HK-2 (cell line): ENCODE data around the gene TRDN.
"Not testable (repeated sequence)": the region's sequence is repeated elsewhere in the genome, so short reads cannot be mapped to it uniquely, and the experiment has no call there.

ENCODE experiments used
- DNase-seq: peaks from one replicate; pipeline ENCODE4 v3.0.0-alpha.2; 2018; ENCODE audit not compliant: unreplicated experiment

Gene TRDN

DNA sequence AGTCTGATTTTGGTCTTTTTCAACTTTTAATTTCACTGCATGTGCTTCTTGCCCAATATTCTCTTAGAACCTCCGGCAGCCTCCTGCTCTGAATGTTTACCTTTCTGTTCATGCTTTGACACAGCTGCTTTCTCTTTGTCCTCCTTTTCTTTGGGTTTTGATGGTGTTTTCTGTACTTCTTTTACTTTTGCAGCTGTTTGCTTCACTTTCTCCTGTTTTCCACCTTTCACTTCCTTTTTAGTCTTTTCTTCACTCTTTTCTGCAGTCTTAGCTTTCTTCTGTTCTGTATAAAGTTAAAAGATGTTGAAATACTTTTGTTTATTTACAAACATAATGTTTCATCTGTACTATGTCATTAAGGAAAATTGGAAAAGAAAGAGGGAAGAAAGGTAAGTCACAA, 133.1 kb downstream of the TRDN start:
- DNase-seq: no peak

DNA sequence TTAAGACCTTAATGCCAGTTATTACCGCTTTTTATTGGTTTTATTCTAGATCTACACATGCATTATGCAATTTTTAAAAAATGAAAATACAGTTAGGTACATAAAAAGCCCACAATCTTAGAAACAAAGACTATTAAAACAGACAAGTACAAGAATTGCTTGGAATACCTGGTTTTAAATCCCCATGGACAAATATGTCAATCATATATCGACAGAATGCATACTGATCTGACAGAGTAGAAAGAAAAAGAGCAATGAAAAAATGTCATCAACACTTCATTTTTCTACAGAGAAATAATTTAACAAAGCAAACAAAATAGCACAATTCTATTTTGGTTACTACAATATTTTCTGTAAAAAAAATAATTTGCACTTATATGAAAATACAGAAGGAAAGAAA, 139.7 kb downstream of the TRDN start:
- no peak for DNase-seq

DNA sequence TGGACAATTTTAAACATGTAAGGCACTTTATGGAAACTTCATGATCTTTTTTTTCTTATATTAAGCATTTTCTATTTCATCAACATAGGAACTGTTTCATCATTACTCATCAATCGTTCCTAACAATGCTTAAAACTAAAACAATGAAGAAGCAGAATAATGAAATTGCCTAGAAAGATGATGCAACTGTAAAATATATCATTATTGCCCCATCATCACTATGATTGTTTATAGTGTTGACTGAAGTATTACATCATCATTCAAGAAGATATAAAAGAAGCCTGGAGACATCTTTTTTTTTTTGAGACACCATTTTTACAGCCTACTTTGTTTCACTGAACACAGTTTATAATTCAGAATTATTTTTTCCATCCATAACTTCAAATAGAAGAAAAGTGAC, 147.2 kb downstream of the TRDN start:
- DNase-seq: no peak

DNA sequence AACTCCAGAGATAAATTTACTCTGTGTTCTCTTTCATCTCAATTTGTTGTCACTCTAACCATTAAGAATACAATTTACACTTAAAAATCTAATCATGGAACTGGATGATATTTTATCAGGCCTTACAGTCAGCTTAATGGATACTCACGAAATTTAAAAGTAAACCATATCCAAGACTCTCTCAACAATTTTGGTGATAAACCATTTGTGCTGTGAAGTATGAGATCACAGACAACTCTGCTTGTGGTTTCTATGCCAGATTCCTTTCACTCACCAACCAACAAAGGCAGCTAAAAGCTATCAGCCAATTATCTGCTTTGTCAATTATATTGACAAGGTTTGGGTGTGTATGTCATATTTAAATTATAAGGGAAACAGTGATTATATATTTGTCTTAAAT, 155.8 kb downstream of the TRDN start:
- no peak for DNase-seq

DNA sequence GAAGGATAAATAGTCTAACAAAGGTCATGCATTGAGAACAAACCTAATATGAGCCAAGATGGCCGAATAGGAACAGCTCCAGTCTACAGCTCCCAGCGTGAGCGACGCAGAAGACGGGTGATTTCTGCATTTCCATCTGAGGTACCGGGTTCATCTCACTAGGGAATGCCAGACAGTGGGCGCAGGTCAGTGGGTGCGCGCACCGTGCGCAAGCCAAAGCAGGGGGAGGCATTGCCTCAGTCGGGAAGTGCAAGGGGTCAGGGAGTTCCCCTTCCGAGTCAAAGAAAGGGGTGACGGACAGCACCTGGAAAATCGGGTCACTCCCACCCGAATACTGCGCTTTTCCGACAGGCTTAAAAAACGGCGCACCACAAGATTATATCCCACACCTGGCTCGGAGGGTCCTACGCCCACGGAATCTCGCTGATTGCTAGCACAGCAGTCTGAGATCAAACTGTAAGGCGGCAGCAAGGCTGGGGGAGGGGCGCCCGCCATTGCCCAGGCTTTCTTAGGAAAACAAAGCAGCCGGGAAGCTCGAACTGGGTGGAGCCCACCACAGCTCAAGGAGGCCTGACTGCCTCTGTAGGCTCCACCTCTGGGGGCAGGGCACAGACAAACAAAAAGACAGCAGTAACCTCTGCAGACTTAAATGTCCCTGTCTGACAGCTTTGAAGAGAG, 164.6 kb downstream of the TRDN start:
- DNase-seq: not testable (repeated sequence)

DNA sequence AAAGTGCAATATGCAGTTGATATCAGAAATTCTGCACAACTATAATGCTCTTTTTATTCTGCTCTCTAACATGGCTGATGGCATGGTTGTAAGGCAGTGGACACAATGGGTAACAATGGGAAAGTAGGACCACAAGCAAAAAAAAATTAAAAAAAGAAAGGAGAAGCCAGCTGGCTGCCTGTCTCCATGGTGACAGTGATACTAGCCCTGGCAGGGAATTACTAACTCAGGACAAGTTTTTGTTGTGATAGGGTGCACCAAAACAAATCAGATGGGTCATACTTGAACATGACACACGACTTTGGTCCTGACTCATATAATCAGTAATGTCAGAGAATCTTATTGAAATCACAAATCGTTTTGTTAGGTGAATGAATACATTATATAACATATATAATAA, 169.4 kb downstream of the TRDN start:
- DNase-seq: no peak

DNA sequence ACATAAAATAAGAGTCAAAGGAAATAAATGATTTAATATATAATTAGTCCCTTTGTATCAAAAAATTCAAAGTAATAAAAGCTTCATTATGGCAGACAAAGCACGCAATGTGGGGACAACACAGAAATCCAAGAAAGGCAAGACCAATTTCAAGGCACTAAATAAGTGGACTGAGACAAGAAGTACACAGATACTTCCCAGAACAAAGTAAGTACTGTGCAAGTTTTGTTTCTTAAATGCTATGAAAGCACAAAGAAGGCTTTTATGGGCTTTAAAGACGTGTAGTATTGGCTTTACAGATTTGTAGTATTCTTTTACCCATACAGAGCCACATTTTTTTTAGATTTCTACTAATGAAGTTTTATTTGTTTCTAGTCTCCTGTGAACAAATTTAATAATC, 174.6 kb downstream of the TRDN start:
- DNase-seq: no peak

DNA sequence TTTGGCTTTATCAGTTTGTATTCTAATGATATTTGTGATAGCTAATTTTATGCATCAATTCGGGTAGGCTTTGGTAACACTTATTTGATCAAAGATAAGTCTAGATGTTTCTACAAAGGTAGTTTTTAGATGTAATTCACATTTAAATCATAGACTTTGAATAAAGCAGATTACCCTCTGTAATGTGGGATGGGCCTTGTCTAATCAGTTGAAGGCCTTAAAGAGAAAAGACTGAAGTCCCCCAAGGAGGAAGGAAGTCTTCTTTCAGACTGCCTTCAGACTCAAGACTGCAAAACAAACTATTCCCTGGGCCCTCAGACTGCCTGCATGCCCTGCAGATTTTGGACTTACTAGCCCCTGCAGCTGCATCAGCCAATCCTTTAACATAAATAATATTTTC, 178.5 kb downstream of the TRDN start:
- no peak for DNase-seq

DNA sequence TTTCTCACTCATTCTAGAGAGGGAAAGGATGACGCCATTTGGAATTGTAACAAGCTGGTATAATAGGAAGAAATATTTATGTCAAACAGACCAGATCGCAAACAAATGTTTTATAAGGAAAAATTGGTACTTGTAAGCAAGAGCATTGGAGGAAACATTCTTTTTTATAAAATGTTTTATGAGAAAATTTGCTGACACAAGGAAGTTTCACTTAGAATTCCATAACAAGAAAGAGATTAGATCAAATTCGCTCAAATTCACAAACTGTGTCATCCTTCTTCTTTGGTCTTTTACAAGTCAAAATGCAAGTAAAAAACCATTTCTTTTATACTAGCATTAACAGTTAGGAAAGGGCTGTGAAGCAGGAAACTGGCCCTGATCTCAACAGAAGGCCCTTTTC, 179.9 kb downstream of the TRDN start:
- no peak for DNase-seq

DNA sequence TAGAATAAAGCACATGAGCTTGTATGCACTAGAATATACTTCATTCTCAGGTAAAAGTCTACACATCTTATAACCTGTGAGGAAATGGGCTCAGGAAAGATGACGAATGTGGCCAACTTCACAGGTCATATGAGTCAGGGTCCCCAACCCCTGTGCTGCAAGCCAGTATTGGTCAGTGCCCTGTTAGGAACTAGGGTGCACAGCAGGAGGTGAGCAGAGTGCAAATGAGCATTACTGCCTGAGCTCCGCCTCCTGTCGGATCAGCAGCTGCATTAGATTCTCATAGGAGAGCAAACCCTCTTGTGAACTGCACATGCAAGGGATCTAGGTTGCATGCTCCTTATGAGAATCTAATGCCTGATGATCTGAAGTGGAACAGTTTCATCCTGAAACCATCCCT, 182.3 kb downstream of the TRDN start:
- no peak for DNase-seq

DNA sequence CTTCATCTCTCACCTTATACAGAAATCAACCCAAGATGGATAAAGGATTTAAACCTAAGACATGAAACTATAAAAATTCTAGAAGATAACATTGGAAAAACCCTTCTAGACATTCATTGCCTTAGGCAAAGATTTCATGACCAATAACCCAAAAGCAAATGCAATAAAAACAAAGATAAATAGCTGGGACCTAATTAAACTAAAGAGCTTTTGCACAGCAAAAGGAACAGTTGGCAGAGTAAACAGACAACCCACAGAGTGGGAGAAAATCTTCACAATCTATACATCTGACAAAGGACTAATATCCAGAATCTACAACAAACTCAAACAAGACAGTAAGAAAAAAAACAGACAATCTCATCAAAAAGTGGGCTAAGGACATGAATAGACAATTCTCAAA, 183.7 kb downstream of the TRDN start:
- not testable (repeated sequence) for DNase-seq

DNA sequence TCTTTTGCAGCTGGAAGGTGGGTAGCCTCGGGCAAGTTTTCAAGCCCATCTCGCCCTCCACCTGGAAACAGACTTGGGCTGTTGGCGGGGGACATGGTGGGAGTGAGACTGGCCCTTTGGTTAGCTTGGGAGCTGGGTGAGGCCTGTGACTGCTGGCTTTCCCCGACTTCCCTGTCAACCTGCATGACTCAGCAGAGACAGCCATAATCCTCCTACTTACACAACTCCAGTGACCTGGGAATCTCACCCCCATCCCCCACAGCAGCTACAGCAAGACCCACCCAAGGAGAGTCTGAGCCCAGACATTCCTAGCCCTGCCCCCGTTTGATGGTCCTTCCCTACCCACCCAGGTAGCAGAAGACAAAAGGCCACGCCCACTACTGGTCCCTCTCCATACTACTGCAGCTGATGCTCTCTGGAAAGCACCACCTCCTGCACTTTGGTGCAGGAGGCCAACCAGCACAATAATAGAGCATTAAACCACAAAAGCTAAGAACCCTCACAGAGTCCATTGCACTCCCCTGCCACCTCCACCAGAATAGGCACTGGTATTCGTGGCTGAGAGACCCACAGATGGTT, 188.4 kb downstream of the TRDN start:
- DNase-seq: no peak

DNA sequence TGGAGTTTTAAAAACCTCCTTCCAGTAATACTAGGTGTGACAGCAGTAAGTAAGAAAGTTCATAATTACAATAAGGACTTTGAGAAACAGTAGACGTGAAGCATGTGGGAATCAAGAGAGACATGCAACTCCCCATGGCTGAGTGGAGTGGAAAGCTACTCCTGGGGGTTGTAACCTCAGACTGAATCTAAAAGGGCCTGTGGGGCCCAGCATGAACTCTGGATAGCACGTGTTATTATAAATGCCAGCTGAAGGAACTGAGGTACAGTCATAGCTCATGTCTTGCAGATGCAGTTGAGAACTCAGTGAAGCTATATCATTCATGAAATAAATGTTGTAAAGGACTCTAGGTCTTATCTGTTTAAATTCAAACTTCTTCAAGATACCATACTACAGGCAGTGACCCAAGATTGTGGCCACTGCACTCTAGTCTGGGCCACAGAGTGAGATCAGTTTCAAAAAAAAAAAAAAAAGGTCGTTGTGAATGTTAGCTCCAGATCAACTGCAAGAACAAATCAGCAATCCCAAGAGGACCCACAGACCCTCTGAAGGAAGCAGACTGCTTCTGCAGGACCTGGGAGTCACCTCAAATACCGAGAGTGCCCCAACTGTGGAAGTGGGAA, 189.3 kb downstream of the TRDN start:
- DNase-seq: no peak

DNA sequence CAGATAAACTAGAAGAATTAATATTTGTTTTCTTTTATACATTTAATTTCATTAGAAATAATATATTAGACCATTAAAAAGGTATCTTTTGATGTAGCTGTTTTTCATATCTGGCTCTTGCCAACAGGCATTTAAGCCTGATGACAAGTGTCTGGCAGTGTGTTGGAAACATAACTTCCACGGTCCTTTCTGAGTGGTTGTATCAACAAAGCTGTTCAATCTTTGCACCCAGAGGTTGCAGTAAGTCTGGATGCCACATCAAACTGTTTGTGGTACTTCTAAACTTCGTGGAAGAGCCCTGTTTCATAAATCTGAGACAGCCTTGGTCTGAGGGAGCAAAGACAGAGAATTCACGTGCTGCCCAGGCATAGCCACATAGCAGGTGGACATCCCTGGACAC, 197.4 kb downstream of the TRDN start:
- DNase-seq: no peak

DNA sequence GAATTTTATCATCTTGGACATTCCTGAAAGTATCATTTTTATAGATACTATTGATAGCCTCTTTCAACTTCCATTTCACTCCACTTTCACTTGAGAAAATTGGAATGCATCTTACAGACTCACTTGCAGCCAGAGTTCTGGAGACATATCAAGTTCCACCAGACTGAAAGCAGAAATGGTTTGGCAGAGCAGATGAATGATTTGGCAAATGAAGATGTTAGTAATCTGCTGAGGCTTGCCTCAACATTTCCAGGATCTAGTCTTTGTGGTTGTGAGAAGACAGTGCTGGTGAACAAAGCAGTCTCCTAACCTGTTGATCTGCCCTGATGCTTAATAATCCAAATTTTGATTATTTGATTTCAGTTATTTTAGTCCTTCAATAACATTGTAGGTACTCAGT, 202.6 kb downstream of the TRDN start:
- no peak for DNase-seq

DNA sequence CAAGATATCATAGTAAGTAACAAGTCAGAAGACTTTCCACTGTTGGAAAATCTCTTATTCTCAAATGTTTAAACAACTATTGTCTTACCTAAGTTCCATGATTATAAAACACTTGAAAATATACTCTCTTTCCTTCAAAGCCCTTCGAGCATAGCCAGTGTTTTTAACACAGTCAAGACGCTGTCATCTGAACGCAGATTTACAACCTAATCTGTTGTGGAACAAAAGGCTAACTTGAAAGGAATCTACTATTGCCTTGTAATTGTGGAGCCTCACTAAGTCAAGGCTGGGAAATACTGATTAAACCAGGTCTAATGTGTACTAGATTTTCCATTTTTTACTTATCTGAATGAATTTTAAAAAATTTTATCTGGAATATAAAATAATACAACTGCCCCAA, 205.8 kb downstream of the TRDN start:
- no peak for DNase-seq

DNA sequence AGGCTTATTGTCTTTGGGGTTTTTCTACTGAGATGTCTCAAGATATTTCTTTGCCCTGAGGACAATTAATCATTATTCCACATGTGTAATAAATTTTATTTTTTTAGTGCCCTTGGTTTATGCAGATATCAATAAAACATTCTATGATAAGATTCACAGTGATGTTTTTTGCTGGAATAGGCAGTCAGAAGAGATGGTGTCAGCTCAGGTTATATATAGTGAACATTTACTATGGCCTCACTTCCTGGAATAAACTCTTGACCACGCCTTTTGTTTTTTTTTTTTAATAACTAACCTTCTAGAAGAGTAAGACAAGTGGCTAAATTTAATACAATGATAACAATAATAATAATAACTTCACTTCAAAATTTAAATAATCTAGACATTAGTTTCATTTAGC, 209.7 kb downstream of the TRDN start:
- no peak for DNase-seq

DNA sequence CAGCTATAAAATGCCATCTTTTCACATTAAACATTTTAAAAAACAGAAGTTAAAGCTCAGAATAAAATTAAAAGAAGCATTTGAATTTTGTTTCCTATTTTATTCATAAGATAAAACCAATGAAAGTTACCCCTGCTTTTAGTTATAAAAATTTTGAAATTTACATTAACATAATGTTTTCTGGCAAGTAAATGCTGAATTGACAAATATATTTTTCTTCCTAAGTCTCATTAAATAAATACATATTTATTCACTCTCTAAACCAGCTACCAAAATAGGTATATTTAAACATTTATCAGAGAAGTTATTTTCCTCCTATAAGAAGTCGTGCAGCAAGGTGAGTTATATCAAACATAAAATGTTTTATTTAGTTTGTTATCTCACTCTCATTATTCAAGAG, 213.6 kb downstream of the TRDN start:
- no peak for DNase-seq

DNA sequence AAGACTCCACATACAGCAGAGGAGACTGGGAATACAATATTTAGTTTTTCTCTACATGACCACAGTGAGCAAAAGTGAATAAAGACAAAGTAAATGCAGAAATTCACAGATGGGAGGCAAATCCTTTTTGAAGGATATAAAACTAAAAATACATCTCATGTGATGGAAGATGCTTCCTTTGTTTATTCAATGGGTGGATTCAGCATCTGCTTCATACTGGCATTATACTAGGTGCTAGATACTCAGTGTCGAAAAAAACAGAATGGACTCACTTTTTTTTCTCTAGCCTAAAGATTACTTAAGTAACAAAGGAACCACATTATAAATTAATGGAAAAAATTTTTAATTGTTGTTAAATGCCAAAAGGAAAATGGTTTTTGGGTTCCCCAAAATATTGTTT, 216.2 kb downstream of the TRDN start:
- DNase-seq: no peak

DNA sequence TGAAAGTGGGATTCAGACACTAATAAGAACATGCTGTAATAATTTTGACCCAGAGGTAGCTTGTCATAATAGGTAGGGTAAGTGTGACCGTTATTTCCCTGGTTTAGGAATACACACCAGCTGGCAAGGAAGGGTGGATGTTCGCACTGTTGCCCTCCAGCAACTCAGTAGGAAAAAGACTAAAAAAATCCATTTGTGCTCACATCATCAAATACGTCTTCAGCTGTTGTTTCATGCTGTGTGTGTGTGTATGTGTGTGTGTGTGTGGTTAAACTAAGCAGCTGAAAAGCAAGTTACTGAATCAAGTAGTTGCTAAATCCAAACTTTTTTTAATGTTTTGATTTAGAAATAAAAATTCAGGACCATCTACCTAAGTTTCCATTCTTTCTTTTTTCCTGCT, 218.7 kb downstream of the TRDN start:
- DNase-seq: no peak

DNA sequence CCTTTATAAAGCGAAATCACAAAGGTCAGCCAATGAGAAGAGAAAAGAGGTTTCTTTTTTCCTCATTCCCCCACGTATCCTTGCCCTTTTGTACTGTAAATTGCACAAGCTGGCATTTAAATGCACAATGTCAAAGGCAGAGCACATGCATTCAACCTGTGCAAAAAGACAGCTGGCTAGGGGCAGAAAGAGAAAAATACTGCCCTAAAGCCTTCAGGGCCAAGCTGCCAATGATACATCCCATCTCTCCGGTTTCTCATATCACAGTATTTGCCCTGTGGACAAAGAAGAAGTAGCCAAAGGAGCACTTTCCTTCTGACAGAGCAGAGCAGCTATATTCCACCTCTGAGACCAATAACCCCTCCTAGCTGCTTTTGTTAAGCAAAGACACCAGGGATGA, 219.2 kb downstream of the TRDN start:
- DNase-seq: no peak

DNA sequence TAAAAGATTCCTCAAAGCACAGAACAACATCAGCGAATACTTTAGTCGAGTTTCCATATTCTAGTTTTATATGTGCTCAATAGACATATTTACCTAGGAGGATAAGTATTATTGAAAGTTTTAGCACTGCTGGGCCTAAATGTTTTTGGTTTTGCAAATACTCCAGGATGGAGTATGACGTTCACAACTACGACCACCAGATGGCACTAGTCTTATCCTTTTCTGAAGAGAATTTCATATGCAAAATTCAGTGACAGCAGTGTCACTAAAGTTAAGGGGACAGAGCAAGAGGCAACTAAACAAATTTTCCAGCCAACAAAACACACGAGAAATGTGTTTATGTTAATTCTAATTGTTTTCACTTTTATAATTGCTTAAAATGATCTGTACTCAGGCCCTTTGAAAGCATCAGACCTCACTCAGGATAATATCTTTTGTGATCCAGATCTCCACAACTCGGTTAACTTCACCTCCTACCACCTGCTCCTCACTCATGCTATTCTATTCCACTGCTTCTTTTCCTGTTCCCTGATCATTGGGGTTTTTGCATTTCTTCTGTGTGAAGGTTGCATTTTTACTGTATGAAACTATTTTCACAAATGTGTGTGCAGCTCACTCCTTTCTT, 220.8 kb downstream of the TRDN start:
- peak; percentile 3 for DNase-seq

DNA sequence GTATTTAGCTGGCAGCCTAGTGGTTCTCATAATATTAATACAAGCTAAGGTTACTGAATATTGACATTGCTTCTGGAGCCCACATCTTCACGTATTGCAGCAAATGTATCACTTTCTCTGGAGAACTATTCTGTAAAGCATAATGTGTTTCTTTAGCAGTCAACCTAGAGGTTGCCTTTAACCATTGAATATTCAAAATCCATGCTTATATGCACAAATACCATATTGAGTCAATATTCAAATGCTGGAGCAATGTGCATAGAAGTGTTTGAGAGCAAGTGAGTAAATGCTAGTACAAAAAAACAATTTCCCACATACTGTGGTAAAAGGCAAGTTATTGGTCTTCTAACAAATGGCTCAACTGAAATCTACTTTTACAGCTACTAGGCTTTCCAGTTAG, 231.8 kb downstream of the TRDN start:
- no peak for DNase-seq
